Gastroesophageal sphincter (tissue), 3 donors: ENCODE data around the gene RAD51C.

Experiments used
- EP300 ChIP-seq: sonication (generic); formaldehyde crosslinking; IDR thresholded peaks from one replicate; pipeline ENCODE4 v1.6.1; 2017; ENCODE audit warnings: antibody characterized with exemption, mild to moderate bottlenecking
- POLR2A ChIP-seq, 2 donors: fragments of 450-650 bp; IDR thresholded peaks; one replicate each; pipeline ENCODE4 v1.6.1; 2017; ENCODE audit warnings: antibody characterized with exemption in 2 of 2, mild to moderate bottlenecking in 2 of 2, moderate library complexity in 1 of 2
- POLR2AphosphoS5 ChIP-seq: sonication (generic); formaldehyde crosslinking; IDR thresholded peaks from one replicate; pipeline ENCODE4 v1.6.1; 2017; ENCODE audit warnings: antibody characterized with exemption
- TF ChIP-seq, protein P1 (sequence below), 4 experiments: fragments of 200-600 bp in 2 of 4; fragments of 450-650 bp in 2 of 4; sonication (generic) in 1 of 4; IDR thresholded peaks; one replicate each; pipeline ENCODE4 v1.5.1; 2017 to 2019; ENCODE audit warnings: antibody characterized with exemption in 4 of 4, mild to moderate bottlenecking in 2 of 4, moderate library complexity in 2 of 4

GRCh38 chr17:58741121-58741625, 48.8 kb downstream of the RAD51C start:
- TF ChIP-seq, protein P1, sequence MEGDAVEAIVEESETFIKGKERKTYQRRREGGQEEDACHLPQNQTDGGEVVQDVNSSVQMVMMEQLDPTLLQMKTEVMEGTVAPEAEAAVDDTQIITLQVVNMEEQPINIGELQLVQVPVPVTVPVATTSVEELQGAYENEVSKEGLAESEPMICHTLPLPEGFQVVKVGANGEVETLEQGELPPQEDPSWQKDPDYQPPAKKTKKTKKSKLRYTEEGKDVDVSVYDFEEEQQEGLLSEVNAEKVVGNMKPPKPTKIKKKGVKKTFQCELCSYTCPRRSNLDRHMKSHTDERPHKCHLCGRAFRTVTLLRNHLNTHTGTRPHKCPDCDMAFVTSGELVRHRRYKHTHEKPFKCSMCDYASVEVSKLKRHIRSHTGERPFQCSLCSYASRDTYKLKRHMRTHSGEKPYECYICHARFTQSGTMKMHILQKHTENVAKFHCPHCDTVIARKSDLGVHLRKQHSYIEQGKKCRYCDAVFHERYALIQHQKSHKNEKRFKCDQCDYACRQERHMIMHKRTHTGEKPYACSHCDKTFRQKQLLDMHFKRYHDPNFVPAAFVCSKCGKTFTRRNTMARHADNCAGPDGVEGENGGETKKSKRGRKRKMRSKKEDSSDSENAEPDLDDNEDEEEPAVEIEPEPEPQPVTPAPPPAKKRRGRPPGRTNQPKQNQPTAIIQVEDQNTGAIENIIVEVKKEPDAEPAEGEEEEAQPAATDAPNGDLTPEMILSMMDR (IDR thresholded peaks at IDR 0.05), result no peak
- TF ChIP-seq POLR2AphosphoS5, result no peak
- TF ChIP-seq POLR2A (IDR thresholded peaks at IDR 0.05), result no peak
- TF ChIP-seq EP300, result no peak
